Stimulated activated CD4-positive, alpha-beta T cell treated with anti-CD3 and anti-CD28 coated beads, Interleukin-1b, Interleukin-23, amount 100 ng/mL, for 48 hours (primary cell): ENCODE results near the gene SGSM2.

Experiments used
- DNase-seq: peaks from one replicate; pipeline ENCODE4 v3.0.0-alpha.2; 2020

Gene SGSM2

DNA sequence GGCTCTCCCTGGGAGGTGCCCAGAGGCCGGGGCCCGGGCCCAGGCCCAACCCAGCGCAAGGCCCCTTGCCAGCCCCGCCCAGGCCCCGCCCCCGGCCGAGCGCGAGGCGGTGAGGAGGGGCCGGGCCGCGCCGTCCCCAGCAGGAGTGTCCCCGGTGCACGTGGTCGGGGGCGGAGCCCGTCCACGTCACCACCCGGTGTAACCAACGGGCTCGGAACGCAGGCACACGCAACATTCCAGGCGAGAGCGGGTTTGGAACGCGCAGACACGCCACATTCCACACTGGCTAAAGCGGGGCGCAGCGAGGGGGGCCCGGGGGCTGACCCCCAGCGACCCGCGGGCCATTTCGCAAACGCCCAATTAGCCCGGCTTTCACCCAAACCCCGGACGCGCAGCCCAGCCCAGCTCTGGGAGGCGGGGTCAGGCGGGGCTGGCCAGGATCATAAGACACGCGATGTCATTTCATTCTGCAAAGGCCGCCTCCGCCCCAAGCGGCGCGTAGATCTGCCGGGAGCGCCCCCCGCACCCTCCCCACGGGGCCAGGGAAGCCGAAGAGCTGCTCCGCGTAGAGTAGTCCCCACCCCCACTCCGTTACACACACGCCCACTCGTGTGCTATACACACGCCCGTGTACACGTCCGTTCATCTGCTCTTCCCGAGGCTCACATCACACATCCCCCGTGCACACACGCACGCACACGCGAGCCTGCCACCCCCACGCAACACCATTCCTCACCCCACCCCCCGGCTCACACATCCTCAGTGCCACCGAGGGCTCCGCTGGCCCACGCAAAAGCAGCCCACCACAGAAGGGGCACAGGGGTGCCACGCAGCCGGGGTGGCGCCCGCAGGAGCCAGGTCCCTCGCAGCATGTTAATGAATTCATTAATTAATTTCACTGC lies 62.5 kb downstream of the SGSM2 start:
- DNase-seq: peak; percentile 92

DNA sequence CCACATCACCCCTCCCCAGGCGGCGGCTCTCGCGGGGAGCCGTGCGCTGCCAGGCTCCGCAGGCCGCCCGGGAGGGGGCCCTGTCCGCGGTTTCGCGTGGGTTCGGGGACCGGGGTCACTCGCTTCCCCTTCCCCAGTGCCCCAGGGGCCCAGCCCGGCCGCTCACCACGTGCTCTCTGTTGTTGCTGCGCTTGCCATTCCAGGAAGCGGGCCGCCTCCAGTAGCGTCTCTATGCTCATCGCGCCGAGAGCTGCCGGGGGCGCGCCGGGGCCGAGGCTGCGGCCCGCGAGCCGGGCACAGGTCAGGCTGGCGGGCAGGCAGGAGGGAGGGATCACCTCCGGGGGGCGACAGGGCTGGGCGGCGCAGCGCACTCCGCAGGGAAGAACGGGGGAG lies 63.2 kb downstream of the SGSM2 start:
- peak; percentile 70 for DNase-seq

DNA sequence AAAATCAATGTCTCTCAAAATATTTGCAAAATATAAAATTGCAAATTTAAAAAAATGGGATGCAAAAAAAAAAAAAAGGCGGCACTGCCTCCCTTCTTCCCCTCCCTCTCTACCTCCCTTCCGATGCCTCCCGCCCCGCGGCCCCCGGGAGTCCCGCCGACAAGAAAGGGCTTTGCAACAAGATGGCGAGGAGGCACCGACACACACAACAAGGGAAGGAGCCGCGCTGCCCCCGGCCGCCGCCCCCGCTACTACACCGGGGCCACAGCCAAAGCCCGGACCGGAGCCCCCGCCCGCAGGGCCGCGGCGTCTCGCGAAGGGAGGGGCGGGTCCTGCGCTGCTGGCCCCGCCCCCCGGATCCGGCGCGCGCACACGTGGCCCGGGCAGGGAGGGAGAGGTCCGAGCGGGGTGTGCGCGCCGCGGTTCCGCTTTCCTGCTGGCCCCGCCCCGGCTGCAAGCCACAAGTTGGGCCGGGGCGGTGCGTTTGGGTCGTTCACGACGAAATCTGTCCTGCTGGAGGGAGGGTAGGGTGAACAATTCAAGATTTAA lies 63.6 kb downstream of the SGSM2 start, which contains the start of gene MNT:
Gene MNT, minus strand, starts transcription at position 184 of the 549 bp plus-strand sequence. CDS start 348 bp downstream, outside the sequence.
- DNase-seq: peak; percentile 95

DNA sequence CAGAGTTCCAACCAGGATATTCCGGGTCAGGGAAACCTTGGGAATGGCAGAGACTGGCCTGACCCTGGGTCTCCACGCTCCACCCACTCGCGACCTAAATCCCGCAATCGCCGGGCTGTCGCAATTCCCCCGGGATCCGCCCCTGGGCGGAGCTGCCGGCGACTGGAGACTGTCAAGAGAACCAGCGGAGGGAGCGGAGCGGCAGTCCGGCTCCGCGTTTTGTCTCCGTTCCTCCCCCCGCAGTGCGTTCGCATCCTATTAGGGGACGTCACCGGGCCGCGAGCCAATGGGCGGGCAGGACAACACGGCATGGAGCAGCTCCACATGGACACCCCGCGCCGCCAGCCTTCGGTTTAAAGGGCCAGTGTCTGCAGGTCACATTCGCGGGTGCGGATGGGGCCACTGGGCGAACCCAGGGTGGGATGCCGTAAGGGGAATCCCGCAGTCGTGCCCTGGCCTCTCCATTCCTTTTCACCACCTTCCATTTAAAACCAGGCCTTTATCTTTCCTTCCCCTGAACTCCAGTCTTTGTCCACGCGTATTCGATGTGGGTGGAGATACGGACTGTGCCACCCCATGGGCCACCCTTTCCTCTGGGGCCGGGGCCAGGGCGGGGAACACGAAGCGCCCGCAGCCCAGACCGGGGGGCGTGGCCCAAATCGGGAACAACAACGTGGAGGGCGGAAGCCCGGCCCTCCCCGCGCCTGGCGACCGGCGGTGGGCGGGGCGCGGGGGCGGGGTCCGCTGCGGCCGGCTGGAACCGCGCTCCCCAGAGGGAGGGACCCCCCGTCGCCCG lies 64.3 kb downstream of the SGSM2 start:
- DNase-seq: peak; percentile 99

DNA sequence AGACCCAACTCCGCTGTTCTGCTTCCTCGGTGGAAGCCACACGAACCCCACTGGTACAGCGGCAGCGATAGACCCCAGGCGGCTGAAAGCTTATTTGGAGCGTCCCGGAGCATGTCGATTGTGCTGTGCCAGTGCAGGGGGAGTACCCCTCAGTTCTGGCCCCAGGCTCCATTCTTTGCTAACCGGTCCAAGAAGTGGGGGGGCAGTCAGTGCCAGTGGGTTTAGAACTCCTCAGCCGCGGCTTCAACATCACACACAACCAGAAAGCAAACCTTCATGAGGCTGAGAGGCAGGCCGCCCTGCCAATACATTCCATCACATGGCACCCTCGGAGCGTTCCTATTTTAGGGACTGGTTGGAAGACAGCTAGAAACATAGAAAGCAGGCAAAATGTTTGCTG lies 65.2 kb downstream of the SGSM2 start:
- no peak for DNase-seq

DNA sequence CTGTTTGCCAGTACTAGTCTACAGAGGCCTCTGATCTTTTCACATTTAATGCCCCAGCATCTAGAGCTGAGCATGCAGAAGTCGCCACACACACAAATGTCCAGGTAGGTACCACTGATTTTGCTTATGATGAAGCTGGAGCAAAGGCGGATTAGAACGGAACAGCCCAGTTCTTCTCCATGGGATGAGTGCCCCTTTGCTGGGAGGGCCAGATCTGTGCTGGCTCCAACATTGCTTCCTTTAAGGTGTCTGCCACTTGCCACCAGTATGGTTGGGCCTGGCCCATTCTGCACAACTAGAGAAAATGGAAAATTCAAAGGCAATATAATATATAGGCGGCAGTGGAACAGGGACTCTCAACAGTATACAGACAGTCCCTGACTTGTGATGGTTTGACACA lies 65.7 kb downstream of the SGSM2 start:
- no peak for DNase-seq

DNA sequence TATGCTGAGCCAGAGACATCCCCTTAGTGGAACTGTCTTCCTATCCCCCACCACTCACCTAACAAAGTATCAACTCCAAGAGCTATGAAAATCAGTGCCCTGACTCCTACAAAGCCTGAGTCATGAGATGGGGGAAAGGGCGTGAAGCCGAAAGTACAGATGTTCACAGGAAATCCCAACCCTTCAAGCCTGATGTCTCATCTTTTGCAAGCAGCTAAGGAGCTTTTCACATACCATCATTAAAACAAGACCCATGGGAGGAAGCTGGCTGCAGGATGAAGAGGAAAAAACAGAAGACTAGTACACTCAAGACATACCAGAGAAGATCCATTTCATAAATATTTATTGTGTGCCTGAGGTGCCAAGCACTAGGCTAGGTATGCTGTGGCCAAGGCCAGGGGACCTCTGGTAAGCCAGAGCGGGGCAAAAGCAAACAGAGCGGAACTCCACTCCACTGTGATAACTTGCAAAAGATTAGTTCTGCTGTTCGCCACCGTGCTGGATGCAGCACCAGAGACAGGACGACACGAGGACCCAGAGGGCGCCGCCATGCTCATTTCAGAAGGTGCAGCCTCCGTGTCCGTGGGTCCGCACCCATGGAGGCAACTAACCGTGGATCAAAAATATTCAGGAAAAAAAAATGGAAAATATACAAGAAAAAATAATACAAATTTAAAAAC lies 68.1 kb downstream of the SGSM2 start:
- no peak for DNase-seq

DNA sequence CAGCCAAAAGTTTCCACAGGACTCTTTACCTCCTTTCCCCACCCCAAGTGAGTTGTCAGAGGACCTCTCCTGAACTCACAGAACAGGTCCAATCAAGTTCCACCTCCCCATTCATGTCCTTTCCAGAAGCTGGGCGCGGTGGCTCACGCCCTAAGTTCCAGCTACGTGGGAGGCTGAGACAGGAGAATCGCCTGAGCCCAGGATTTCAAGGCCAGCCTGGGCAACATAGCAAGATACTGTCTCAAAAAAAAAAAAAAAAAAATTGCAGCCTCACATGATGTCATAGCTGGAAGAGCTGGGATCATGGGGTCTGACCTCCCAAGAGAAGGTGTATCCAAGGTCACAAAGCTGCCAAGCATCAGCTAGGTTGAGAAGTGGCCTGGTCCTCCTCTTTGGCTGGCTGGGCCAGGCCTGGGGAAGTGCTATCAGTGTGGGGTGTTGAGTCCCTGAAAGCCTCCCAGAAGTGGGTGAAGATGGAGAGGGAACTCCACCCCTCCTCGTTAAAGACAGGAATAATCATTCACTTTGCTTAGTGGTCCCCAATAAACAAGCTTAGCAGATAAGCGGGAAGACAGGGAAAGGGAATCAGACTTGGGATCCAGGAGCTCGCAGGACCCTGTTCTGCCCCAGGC lies 69.1 kb downstream of the SGSM2 start:
- no peak for DNase-seq

DNA sequence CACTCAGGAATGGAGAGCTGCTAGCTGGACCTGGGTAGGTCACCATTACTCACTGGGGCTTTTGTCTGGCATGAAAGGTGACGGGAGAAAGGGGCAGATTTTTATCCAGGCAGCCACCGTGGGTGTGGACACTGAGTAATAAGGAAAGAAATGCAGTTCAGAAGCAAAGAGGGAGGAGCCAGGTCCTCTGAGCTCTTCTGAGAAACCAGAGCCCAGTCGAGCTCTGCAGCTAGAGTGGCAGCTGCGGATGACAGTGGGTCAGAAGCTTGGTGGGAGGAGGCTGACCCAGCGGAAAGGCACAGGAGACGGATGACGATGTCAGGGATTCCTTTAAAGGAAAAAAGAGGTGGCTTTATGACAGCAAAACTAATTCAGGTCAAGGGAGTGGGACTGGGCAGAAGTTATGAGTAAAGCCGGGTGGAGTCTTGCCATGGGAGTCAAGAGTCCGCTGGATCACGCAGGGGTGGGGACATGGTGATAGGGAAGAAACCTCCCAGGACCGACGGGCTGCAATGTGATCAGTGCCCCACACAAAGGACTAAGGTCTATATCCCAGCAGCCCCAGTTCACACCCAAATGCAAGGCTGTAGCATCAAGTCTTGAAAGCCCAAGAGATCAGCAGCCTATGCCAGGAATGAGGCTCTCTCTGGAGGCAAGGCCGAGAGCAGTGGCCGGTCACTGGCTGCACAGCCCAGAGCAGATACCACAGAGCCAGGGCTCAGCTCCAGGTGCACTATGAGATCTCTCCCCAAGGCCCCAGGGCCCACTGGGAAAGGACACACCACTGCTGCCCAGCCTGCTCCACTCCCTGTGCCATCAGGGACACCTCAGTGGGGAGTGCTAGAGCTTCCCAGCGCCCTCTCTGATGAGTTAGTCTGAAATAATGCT lies 69.8 kb downstream of the SGSM2 start:
- DNase-seq: no peak

DNA sequence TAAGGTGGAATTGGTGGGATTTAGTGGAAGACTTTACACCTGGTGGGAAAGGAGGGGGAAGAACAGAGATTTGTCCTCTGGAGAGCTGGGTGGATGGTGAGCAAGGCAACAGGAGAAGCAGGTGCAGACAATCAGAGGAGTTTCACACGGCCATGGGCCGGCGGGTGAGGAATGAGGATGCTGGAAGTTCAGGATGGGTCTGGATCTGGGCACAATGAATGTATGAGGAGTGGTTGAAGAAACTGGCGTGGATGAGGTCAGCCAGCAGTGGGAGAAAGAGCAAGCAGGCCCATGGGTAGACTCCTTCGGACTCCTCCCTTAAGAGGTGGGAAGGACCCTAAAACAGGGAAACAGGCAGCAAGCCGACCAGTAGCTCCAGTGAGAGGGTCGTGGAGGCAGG lies 73.7 kb downstream of the SGSM2 start:
- no peak for DNase-seq

DNA sequence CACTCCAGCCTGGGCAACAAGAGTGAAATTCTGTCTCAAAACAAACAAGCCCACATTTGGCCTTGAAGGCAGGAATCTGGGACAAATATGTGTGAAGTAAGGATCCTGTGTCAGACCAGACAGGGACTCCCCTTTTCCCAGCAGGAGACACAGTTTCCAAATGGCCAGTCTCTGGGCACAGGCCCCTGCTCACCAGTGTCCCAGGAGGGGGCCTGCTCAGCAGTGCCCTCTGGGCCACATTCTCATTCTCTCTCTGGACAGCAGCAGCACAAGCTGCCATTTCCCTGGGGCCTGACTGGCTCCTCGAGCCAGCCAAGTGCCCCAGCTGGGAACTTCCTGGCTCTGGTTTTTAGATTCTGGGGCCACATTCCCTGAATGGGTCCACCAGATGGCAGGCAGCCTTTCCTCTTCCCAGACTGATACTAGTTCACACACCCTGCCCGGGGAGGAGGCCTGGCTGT lies 75.3 kb downstream of the SGSM2 start:
- no peak for DNase-seq

DNA sequence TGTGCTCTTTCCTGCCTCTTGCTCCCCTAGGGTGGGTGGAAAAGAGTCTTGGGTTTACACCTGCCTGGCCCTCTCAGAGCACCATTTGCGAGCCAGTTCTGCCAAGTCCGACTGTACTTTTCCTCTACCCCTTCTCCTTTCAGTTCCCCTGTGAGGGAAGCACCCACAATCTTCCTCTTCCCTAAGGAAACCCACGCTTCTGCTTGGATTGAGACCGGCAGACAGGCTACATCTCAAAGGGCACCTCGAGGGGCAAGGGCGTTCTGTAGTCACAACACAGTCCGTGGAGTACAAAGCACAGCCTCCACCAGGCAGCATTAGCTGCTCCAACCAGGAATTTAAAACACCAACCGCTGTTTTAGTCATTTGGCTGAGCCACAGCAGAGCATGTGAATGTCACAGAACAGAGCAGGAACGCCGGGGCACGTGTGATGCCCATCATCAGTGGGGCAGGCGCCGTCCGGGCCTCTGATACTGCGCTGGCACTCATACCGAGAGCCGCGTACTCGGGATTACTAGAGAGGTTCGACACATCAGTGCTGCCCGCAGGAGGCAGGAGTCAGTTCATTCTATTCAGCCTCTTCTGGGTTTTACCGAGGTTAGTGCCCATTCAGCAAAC lies 77.3 kb downstream of the SGSM2 start:
- DNase-seq: no peak

DNA sequence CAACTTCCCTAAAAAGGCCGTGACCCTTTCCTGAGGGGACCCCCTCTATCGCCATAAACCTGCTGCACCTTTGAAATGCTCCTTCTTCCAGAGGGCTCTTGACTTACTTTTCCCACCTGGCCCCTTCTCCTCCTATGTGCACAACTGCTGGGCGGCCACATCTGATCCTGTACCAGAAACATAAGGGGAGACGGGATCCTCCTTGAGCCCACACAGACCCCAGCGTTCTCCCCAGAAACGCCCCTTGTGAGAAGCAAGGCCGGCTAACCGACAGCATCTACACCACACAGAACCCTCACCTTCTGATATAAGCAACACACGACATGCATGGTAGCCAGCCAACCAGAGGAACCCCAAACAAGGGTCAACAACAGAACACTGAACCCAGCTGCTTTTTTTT lies 77.8 kb downstream of the SGSM2 start:
- DNase-seq: no peak

DNA sequence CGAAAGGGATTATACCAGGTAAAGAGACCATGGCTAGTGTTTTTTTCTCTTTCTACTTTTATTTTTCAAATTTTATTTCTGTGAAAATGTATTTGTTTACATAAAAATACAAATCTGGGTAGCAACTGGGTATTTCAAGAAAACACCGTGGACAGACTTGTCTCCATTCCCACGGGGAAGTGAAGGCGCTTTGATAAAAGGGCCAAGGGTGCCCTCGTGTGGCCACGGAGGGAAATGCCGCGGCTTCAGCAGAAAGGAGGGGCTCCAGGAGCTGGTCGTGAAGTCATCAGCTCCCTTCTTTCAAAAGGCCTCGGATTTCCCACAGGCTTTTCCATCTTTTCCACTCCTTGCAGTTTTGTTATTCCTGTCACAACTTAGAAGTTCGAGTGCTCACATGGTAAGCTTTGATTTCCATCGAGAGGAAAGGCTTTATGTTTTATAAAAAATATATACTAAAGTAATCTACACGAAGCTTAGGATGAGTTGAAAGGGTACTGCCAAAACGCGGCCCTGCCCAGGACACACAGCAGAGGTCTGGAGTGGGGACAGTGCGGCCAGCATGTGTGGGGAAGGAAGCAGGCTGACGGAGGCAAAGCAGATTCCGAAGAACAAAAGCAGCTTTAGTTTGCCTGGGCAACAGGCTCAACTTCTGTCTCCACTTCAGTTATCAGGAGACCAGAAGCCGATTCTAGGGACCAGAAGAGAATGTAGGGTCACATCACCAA lies 78.9 kb downstream of the SGSM2 start:
- peak; percentile 82 for DNase-seq

DNA sequence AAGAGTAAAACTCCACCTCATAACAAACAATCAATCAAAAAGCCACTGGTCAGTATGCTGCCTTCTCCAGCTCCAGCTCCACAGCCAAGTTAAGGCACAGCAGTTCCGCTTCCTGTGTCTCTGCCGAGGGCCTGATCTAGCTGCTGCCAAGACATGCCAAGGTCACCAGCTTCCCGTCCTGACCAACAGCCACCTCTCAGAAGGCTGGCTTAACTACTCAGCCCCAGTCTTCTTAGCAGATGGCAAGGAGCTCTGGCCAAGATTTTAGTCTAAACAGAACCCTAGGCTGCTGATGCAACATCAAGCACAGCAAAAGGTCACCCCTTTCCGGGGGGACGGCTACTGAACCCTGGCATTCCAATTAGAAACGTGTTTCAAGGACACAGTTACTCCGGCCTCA lies 81.3 kb downstream of the SGSM2 start:
- no peak for DNase-seq

DNA sequence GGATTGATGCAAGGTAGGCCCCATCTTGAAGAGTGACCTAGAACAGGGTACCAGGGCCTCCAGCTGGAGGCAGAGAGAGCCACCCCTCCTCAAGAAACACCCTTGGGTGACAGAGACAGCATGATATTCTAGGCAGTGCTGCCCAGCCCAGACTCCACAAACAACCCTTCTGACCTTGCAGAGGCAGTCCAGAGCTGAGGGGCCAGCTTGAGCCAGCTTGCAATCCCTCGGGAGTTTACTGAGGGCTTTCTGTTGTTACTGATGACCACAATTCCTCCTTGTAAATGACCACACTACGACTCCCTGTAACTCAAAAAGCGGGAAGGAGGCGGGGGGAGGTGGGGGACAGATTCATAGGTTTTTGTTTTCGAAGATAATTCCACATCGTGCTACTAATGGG lies 82.2 kb downstream of the SGSM2 start:
- no peak for DNase-seq

DNA sequence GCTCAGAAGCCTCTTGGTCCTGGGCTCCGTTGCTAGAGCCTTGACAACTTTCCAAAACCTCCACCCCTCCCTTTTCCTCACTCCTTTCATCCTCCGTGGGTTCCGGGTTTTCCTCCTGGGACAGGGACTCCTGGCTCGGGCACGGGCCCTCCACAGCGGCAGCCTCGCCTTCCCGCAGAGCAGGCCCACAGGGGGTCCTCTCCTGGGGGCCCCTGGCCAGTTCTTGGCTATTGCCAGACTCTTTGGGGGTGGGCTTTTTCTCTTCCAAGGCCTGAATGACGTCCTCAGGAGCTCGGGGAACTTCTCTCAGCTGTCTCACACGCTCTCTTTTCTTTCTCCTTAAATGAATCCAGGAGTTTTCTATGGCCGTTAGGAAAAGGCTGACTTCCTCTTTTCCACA lies 82.9 kb downstream of the SGSM2 start:
- no peak for DNase-seq

DNA sequence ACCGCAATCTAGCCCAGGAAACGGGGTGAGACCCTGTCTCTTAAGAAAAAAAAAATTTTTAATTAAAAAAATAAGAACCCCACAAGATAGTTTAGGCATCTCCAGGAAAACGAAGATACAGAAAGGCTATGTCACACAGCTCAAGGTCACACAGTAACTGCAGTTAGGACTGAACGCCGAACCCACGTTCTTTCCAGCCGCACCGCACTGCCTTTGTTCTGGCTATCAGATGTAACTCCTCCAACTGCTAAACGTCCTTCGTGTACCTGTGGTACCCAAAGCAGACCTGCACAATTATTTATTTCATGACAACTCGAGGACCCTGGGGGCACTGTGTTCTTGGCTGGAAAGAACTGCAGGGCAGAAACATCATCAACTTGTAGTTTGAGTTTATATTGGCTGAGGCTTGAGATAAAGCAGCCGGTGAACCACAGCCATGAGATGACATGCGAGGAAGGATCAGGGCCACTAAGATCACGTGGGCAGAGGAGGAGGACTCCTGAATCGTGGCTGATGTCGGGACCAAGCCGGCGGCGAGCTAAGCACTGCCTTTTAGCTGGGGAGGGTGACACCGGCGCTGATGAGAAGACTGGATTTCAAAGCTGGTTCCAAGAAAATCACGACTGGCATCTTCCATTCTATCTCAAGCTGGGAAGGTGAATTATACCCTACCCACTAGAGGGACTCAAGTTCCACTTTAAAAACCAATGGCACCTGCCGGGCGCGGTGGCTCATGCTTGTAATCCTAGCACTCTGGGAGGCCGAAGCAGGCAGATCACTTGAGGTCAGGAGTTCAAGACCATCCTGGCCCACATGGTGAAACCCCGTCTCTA lies 84.2 kb downstream of the SGSM2 start:
- no peak for DNase-seq

DNA sequence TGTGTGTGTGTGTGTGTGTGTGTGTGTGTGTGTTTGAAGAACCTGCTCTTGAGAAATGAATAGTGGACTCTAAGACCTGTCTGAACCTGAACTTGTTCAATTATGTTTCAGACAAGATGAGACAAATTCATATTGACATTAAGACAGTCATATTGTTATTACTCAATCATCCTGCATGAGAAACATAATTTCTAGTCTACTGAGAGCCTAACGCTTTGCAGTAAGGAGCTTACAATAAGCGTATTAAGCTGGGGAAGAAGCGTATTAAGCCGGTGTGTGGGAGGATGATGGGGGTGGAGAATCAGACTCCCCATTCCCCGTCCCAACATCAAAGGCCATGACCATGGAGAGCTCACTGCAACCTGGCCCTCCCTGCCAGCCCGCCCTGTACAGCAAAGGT lies 86.0 kb downstream of the SGSM2 start:
- no peak for DNase-seq
